Measurements from ENCODE around the gene KCNN1.

KCNN1 gene

DNA sequence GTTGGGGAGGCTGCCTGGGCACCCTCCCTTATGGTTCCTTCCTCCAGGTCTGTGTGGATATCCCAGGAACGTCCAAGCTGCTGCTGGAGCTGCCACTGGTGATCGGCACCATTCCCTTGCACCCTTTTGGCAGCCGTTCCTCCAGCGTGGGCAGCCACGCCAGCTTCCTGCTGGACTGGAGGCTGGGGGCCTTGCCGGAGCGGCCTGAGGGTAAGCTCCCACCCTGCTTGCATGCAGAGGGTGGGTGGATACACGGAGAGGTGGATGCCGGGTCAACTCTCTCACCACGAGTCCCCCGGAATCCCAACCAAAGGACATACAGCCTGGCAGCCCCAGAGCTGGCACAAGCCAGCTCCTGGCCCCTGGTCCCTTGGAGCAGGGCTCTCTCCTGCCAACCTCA lies 43.2 kb downstream of the KCNN1 start:
- DNase-seq (ENCODE audit: low spot score): no peak
- TF ChIP-seq, protein P1, sequence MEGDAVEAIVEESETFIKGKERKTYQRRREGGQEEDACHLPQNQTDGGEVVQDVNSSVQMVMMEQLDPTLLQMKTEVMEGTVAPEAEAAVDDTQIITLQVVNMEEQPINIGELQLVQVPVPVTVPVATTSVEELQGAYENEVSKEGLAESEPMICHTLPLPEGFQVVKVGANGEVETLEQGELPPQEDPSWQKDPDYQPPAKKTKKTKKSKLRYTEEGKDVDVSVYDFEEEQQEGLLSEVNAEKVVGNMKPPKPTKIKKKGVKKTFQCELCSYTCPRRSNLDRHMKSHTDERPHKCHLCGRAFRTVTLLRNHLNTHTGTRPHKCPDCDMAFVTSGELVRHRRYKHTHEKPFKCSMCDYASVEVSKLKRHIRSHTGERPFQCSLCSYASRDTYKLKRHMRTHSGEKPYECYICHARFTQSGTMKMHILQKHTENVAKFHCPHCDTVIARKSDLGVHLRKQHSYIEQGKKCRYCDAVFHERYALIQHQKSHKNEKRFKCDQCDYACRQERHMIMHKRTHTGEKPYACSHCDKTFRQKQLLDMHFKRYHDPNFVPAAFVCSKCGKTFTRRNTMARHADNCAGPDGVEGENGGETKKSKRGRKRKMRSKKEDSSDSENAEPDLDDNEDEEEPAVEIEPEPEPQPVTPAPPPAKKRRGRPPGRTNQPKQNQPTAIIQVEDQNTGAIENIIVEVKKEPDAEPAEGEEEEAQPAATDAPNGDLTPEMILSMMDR (IDR thresholded peaks at IDR 0.05; ENCODE audit: borderline replicate concordance, control extremely low read depth, extremely low read depth, insufficient read depth, missing control alignments): no peak
- in situ Hi-C loops (cut with MboI; ENCODE audit: low sequenced_read_pairs, unreplicated experiment): no loop called here

DNA sequence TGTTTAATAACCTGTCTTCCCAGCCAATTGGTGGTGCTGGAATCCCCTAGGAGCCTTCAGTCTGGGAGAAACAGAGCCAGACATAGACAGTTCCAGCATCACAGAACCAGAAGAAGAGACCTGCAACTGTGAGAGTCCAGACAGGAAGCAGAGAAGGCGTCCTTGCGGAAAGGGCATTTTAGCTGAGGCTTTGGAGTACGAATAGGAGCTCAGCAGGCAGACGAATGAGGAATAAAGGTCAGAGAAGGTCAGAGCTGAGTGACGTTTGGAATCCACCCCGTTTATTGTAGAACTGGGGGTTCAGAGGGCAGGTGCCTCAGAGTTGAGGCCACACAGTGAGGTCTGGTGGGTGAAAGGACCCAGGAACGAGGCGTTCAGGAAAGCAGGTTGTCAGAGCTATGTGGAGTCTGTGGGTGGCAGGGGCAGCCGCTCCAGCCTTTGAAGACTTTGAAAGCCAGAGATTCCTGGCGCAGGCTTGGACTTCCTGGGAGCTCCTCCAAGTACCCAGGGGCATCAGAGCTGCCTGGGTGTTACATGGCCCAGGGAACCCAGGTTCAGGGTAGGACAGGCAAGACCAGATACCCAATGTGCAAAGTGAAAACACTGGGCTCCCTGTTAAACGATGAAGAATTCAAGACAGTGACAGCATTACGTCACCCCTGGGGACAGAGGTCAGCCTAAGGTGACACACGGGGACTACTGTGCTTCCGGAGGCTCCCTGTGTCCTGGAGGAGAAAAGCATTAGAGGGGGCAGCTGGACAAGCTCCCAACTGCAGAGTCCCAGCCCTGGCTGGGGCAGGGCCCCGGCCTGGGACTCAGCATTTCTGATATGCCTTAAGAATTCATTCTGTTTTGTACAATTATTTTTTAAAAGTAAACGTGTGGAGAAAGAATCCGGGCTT lies 46.6 kb downstream of the KCNN1 start:
- in situ Hi-C loops (cut with MboI; ENCODE audit: low sequenced_read_pairs, unreplicated experiment): no loop called here

DNA sequence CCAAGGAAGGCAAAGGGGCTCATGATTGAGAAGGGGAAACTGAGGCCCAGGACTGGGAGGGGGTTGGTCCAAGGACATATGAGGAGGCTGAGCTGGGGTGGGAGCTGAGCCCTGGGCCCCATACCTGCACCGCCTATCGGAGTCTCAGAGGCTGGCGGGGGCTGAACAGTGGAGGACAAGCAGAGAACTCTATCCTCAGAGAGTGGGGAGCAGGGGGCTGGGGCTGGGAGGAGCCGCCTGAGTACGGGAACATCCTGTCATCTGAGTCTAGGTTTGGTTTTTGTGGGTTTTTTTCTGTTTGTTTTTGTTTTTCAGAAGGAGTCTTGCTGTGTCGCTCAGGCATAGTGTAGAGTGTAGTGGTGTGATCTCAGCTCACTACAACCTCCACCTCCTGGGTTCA lies 47.3 kb downstream of the KCNN1 start:
- in situ Hi-C loops (cut with MboI; ENCODE audit: low sequenced_read_pairs, unreplicated experiment): no loop called here
- no peak for DNase-seq (ENCODE audit: low spot score)
- TF ChIP-seq, protein P1 (IDR thresholded peaks at IDR 0.05; ENCODE audit: borderline replicate concordance, control extremely low read depth, extremely low read depth, insufficient read depth, missing control alignments): no peak

More for the DNA sequence above, 46.6 kb downstream of the KCNN1 start:
- DNase-seq (ENCODE audit: low spot score): no peak
- TF ChIP-seq, protein P1 (IDR thresholded peaks at IDR 0.05; ENCODE audit: borderline replicate concordance, control extremely low read depth, extremely low read depth, insufficient read depth, missing control alignments): no peak

DNA sequence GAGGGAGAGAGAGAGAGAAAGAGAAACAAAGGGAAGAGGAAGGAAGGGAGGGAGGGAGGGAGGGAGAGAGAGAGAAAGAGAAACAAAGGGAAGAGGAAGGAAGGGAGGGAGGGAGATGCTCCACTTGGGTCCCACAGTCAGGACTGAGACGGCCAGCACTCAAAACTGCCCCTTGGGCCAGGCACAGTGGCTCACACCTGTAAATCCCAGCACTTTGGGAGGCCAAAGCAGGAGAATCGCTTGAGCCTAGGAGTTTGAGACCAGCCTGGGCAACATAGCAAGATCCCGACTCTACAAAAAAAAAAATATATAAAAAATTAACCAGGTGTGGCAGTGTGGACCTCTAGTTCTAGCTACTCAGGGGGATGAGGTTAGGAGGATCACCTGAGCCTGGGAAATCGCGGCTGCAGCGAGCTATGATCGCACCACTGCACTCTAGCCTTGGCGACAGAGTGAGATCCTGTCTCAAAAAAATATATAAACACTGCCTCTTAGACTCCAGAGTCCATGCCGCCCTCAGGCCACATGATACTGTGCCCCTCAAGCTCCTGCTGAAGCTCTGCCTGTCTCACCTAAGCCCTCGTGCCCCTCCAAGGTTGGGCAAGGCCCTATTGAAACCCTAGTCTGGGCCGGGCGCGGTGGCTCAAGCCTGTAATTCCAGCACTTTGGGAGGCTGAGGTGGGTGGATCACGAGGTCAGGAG lies 49.5 kb downstream of the KCNN1 start:
- TF ChIP-seq, protein P1 (IDR thresholded peaks at IDR 0.05; ENCODE audit: borderline replicate concordance, control extremely low read depth, extremely low read depth, insufficient read depth, missing control alignments): no peak
- in situ Hi-C loops (cut with MboI; ENCODE audit: low sequenced_read_pairs, unreplicated experiment): loop anchor here (5.0 kb wide), 1 partner anchor 41 kb away; no protein-coding TSS in a partner anchor
- no peak for DNase-seq (ENCODE audit: low spot score)

DNA sequence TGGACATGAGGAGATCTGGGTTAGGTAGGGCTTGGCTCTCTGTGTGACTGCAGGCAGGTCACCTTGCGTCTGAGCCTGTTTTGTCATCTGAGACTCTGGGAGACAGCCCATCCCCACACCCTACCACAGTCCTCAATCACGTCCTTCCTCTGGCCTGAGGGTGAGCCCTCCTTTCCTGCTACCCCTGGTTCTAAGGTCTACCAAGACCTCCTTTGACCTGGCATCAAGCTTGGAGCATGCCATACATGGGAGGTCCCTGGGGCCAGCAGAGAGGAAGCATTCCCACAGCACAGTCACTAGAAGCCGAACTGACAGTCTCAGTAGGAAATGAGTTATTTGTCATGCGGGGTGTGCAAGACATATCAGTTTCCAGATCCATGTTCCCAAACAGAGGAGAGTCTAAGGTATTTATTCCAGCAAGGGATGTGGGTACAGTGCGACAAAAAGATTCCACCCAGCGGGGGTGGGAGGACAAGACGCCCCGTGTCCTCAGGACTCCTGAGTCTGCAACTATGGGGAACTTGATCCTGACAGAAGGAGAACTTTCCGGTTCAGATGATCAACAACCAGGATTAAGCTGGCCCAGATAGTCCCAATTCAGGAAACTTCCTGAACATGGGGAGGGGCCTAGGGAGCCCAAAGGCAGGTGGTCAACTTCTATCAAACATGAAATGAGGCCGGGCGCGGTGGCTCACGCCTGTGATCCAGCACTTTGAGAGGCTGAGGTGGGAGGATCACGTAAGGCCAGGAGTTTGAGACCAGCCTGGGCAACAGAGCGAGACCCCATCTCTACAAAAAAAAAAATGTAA lies 50.6 kb downstream of the KCNN1 start:
- in situ Hi-C loops (cut with MboI; ENCODE audit: low sequenced_read_pairs, unreplicated experiment): loop anchor here (5.0 kb wide), 1 partner anchor 40 kb away; no protein-coding TSS in a partner anchor

More for the DNA sequence above, 50.6 kb downstream of the KCNN1 start:
- DNase-seq (ENCODE audit: low spot score): no peak
- TF ChIP-seq, protein P1 (IDR thresholded peaks at IDR 0.05; ENCODE audit: borderline replicate concordance, control extremely low read depth, extremely low read depth, insufficient read depth, missing control alignments): no peak
